GM18498 (cell line): ENCODE measurements around the gene ENDOG.

ENCODE experiments used
- ATAC-seq: cut with Tn5 transposase; IDR thresholded peaks from one replicate; pipeline ENCODE4 v1.9.1; 2021; ENCODE audit warnings: mild to moderate bottlenecking, moderate library complexity; ENCODE audit not compliant: unreplicated experiment

Gene ENDOG

DNA sequence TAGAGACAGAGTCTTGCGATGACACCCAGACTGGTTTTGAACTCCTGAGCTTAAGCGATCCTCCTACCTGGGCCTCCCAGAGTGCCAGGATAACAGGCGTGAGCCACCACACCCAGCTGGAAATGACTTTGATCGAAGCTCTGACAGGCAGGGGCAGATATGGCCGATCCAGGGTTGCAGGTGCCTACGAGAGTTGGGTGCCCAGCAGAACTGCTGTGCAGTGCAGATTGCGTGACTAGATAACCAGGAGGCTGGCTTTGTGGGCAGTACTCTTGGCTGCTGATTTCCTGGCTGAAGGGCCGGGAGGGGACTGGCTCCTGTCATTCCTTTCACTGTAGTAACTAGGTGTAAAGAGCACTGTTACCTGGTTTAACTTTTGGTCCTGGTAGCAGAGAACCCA lies 19.4 kb upstream of the ENDOG start:
- no peak for ATAC-seq

DNA sequence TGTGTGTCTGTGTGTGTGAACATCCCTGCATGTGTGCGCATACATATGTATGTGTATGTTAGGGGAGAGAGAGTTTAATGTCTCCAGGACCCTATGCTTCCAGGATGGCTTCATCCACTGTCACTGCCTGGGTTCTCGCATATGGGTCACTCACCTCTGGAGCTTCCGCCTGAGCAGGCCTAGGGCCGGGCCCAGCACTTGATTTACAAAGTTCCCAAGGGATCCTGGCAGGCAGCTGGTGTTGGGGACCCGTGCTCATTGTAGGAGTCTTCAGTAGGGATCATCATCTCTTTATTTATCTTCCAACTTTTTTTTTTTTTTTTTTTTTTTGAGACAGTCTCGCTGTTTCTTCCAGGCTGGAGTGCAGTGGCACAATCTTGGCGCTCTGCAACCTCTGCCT lies 18.2 kb upstream of the ENDOG start:
- no peak for ATAC-seq

DNA sequence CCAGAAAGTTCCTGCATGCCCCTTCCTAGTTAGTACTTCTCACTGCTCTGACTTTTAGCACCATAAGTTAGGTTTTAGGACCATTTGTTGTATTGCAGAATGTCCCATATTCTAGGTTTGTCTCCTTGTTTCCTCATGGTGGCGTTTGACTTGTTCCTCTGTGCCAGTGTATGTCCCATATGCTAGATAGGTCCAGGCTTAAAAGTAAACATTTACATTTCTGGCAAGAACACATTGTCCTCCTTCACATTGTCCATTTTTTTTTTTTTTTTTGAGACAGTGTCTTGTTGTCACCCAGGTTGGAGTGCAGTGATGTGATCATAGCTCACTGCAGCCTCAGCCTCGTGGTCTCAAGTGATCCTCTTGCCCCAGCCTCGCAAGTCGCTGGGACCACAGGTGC lies 15.8 kb upstream of the ENDOG start:
- ATAC-seq = no peak

DNA sequence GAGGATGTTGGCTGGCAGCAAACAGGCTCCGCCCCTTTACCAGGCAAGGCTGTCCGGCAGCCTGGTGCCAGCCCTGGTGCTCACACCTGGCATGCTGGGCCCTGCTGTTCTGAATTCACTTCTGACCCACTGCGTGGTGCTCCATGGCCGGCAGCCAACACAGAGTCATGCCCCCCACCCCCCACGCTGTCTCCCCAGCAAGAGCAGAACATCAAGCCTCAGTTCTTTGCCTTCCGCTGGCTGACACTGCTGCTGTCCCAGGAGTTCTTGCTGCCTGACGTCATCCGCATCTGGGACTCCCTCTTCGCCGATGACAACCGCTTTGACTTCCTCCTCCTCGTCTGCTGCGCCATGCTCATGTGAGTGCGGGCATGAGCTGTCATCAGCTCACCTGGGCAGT lies 12.6 kb upstream of the ENDOG start:
- no peak for ATAC-seq

DNA sequence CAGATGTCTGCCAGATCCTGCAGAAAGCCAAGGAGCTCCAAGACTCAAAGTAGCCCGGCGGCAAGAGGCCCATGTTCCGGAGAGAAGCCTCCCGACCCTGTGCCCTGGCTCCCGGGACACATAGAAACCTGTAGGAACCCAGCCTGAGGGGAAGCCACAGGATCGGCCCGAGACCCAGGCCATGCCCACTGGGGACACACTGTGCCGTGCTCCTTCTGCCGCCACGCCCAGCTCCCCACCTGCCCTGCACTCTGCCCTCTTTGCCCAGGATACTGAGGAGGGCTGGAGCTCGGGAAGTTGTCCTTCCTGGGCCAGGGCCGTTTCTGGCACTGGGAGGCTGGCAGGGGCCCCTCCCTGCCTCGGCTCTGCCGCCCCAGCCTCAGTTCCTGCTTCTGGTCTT lies 10.5 kb upstream of the ENDOG start:
- no peak for ATAC-seq

DNA sequence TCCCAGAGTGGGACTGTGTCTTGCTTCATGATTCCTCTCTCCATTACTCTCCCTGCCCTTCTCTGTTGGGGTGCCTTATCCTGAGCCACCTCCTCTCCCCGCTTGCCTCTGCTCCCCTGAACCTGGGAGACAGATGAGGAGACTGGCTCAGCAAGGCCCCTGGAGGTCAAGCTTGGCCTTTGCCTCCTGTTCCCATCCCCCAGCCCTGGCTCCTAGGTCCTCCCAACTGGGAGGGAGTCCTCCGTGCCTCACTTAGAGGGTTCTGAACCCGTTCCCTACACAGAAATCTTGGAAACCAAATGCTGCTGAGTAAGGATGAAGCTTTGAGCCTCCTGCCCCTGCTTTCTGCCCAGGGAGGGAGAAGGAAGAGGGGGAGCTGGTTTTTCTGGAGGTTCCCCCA lies 9.8 kb upstream of the ENDOG start:
- ATAC-seq = no peak

DNA sequence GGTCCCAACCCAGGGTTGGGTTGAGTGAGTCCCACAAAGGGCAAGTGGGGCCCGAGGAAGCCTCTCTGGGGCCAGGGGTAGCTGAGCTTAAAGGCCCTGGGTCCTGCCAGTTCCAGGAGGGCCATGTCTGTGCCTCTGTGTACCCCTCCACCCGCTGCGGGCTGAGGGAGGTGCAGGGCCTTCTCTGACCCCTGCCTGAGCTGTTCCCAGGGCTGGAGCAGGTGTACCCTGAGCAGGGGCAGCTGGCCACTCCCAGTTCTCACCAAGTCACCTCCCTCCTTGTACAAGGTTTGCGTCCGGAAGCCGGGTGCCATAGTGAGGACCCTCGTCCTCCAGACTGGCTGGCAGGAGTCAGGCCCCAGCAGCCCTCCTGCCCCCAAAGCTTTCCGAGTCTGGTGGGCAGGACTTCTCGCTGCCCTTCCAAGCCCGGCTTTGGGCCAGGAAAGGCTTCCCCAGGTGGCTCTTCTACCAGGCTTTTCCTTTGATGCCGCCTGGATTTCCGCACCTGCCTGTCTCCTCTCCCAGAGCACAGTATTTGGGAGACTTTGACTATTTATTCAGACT lies 9.2 kb upstream of the ENDOG start:
- no peak for ATAC-seq

DNA sequence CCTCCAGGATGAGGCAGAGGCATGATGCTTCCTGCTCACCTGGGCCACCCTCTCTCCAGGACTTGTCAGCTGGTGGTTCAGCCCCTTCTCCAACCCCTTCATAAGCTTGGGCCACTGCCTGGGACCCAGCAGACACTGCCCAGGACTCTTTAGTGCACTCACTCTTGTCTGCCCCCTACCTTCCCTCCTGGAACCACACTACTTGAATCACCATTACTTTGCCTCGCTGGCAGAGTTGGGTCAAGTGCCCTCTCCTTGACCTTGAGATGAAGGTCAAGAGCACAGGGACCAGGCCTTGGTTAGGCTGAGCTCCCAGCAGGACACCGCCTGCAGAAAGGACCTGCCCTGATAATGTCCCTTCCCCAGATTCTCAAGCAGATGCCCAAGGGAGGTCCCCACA lies 8.5 kb upstream of the ENDOG start:
- no peak for ATAC-seq

DNA sequence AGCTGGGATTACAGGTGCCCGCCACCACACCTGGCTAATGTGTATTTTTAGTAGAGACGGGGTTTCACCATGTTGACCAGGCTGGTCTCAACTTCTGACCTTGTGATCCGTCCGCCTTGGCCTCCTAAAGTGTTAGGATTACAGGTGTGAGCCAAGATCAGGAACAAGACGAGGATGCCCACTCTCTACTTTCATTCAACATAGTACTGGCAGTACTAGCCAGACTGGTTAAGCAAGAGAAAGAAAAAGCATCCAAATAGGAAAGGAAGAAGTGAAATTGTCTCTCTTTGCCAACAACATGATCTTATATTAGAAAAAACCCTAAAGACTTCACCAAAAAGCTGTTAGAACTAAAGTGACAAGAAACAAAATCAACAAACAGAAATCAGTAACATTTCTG lies 7.4 kb upstream of the ENDOG start:
- ATAC-seq = no peak

DNA sequence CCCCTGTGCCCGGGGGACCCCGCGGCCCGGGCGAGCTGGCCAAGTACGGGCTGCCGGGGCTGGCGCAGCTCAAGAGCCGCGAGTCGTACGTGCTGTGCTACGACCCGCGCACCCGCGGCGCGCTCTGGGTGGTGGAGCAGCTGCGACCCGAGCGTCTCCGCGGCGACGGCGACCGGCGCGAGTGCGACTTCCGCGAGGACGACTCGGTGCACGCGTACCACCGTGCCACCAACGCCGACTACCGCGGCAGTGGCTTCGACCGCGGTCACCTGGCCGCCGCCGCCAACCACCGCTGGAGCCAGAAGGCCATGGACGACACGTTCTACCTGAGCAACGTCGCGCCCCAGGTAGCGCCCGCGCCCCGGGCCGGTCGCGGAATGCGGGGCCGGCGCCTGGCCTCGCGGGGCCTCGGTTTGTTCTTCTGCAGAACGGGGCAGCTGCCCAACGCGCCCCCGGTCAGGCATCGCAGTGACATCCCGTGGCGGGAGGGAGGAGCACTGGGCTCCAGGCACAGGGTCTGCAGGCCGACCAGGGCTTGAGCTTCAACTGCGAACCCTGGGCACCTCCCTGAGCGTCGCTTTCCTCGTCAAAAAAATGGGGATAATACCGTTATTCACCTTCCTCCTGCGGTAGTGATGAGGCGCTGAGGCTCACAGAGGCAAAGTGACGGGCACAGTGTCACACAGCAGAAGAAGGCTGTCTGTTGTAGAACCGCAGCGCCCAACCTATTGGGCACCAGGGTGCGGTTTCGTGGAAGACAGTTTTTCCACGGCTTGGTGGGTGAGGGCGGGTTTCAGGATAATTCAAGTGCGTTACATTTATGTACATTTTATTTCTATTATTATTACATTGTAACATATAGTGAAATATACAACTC lies 777 bp downstream of the ENDOG start:
- peak; percentile 27 for ATAC-seq

DNA sequence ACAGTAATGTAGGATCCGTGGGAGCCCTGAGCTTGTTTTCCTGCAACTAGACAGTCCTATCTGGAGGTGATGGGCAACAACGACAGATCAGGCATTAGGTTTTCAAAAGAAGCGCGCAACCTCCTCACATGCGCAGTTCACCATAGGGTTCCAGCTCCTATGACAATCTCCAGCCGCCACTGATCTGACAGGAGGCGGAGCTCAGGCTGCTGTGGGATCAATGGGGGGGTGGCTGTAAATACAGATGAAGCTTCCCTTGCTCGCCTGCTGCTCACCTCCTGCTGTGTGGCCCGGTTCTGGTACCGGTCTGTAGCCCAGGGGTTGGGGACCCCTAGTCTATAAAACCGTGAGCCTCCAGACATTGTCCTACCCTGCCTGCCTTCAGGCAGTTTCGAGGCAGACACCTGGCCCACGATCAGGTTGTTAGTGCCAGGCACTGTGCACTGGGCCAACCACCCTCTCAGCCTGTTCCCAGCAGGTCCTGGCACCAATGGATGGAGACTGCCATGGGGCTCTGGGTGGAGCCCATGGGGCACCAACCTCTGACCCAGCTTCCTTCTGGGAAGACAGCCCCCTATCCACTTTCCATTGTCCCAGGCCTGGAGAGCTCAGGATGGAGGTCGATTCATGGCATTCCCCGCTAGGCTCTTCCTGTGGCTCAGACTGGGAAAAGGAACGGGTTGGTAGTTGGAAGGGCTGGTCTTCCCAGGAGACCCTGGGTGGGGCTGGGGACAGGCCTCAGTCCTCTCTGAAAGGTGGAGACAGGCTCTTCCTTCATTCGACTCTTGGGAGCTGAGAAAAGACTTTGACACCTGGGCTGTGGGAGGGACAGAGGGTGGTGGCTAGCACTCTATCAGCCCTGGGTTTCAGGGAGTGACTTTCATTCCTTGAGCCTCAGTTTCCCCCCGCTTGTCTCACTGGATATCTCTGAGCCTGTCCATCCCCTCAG lies 1.7 kb downstream of the ENDOG start:
- no peak for ATAC-seq

DNA sequence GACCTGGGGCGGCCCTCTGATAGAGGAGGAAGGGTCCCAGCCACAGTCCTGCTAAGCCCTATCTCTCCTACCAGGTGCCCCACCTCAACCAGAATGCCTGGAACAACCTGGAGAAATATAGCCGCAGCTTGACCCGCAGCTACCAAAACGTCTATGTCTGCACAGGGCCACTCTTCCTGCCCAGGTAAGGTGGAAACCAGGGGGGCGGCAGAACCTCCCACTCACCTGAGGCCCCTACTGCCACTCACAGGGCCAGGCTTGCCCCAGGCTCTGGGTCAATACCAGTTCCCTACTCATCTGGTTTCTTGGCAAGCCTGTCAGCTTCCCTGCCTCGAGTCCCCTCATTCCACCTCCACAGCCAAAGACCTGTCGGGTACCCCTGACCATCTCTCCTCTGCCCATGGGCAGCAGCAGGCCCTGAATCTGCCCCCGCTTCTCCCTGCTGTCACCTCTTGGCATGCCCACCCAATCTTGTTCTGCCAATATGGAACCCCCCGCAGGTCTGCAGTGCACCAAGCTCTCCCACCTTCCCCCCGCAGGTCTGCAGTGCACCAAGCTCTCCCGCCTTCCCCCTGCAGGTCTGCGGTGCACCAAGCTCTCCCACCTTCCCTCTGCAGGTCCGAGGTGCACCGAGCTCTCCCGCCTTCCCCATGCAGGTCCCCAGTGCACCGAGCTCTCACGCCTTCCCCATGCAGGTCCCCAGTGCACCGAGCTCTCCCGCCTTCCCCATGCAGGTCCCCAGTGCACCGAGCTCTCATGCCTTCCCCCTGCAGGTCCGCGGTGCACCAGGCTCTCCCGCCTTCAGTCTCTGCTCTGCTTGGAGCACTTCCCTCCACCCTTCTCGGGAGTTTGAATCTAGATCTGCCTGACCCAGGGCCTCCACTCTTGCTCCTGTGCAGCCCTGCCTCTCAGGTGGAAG lies 2.6 kb downstream of the ENDOG start:
- ATAC-seq = no peak

DNA sequence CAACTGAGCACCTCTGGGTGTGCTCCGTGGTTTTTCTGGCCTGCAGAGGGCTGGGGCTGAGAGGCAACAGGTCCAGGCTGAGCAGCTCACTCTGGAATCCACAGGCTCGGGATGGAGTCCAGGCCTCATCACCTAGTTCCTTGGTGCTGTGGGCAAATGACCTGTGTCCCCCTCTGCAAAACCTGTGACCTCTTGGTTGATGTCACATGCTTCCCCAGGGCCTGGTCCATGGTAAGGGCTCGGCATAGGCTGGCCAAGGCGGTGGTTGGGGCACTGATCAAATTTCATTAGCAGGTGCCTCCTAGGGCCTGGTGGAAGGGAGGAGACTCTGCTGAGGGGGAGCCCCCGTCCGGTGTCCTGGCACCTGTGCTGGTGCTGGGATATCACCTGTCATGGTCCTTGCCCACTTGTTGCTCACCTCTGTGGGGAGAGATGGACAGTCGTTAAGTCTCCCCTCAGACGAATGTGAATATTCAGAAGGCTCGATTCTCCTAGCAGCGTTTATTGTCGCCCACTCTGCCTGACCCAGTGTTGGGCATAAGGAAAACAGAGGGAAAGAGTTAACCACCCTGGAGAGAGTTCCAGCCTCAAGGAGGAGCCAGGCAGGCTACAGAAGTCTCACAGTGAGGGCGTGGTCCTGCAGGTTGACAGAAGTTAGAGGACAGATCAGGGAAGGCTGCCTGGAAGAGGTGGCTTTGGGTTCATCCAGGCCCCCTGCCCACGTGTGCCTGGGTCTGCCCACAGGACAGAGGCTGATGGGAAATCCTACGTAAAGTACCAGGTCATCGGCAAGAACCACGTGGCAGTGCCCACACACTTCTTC lies 3.5 kb downstream of the ENDOG start:
- no peak for ATAC-seq

DNA sequence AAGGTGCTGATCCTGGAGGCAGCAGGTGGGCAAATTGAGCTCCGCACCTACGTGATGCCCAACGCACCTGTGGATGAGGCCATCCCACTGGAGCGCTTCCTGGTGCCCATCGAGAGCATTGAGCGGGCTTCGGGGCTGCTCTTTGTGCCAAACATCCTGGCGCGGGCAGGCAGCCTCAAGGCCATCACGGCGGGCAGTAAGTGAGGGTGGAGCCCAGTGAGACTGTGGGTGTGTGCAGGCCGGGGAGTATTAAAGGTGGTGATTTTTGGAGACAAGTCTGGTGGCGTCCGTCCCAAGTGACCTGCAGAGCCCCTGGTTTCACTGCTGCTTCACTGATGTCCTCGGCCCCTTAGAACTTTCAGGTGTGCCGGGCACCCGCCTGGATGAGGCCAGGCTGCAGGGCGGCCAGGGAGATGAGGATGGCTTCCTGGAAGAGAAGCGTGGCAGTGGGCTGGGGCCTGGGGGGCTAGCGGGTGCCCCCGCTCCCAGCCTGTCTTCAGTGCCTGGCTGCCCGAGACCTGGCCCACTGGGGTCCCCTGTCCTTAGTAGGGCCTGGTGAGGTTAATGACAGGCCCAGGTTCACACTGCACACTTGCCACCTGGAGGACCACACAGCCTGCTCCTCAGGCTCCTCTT lies 4.2 kb downstream of the ENDOG start:
- ATAC-seq = no peak

DNA sequence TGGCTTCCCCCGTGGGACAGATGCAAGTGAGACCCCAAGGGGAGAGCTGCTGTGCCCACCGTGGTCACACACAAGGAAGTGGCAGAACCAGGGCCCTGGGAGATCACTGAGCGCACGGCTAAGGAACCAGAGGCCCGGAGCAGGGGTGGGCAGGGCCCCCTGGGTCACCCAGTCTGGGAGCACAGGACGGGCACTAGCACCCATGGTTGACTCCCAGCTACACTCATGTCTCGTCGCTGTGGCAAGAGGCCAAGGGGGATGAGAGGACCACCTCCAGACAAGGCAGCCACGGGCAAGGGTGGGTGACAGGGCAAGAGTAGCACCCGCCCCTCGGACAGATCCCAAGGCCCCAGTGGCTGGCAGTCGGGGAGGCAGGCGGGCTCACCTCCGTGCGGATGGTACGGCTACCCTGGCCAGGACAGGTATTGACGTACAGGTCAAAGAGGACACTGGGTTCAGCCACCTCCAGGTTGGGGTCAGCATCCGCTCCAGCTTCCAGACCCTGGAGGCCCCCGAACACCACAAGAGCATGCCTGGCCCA lies 5.1 kb downstream of the ENDOG start:
- ATAC-seq = no peak

DNA sequence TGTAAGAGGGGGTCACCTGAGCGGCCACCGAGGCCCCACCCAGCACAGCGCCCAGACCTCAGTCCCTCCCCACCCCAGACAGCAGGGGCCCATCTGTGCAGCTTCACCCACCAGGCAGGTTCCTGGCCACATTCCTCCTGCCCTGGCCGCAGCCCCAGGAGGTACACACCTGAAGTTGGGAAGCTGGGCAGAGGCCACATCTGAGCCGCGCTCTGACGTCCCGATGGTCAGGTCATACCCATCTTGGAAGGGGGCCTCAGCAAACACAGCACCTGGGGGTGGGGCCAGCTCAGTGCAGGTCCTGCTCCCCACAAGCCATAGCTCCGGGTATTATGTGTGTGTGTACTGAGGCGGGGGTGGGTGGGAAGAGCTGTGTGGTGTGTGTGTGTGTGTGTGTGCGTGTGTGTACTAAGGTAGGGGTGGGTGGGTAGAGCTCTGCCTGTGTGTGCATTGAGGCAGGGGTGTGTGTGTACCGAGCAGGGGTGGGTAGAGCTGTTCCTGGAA lies 5.7 kb downstream of the ENDOG start:
- no peak for ATAC-seq

DNA sequence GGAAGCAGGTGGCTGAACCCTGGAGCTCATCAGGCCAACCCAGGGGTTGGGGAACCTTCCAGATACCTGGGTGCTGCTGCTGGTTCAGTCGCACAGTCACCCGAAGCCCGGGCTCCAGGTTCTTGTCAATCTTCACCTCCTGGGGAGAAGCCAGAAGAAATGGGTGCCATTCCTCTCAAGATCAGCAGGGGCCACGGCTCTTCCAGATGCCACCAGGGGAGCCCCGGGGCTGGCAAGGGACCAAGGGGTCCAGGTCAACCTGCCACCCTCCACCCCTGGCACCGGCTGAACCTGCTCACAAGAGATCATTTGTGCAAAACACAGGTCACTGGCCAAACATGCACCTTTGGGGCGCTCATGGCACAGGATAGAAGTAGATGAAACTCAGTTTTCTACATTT lies 6.6 kb downstream of the ENDOG start:
- no peak for ATAC-seq

DNA sequence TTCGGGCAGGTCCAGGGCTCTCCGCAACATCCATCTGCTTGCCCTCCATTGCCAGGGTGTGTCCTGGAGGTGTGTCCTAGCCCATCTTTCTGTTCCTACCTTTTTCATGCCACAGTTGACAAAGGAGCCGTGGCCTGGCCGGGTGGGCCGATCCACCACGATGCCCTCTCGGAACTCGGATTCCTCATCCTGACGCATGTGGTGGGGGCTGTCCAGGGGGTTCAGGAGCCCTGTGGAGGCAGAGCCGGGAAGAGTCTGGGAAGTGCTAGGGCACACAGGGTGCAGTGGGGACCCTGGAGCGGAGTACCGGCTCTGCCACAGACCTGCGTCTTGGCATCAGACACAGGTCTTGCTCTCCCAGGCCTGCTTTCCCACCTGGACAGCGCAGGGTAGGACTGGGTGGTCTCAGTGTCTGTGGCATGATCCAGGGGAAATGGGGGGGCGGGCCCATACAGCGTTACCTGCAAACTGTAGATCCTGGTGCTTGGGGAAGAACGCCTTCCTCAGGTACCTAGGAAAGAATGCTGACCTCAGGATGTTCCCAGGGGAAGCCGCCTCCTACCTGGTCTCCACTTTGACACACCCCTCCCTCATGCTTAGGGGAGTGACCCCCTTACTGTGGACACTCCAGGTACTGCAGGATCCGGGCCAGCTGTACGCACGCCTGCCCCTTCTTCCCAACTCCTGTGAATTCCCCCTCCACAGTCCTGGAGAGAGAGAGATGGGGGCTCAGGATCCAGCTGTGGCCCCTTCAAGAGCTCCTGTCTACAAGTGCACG lies 7.8 kb downstream of the ENDOG start:
- ATAC-seq = no peak
